ENCODE results near the gene PUM1. TPM values are rescaled to one million over a fixed set of nuclear protein-coding genes. Genes with fewer than 3 reads are reported as not detected.
"Not testable (repeated sequence)": the region's sequence is repeated elsewhere in the genome, so short reads cannot be mapped to it uniquely, and the experiment has no call there.

The PUM1 gene
- total RNA-seq, 1 donor from 2014 or later, result 42.4 TPM

GRCh38 chr1:31062867-31063380, 2.6 kb downstream of the PUM1 start:
- no peak for DNase-seq (ENCODE audit: low read depth)
- H3K4me3 ChIP-seq (ENCODE audit: low read depth, low read length), result peak overlapping the region; percentile 97
- no peak for TF ChIP-seq CTCF (conservative IDR thresholded peaks at IDR 0.05; ENCODE audit: low read depth, low read length)

- not testable (repeated sequence) for DNase-seq (ENCODE audit: low read depth)
These were observed 3.2 kb downstream of the PUM1 start for GRCh38 chr1:31062162-31062866.

GRCh38 chr1:31058012-31058411, 7.5 kb downstream of the PUM1 start:
- H3K4me3 ChIP-seq (ENCODE audit: low read depth, low read length), result no peak overlapping the region
- no peak for DNase-seq (ENCODE audit: low read depth)
- no peak for TF ChIP-seq CTCF (conservative IDR thresholded peaks at IDR 0.05; ENCODE audit: low read depth, low read length)

More at GRCh38 chr1:31062162-31062866, 3.2 kb downstream of the PUM1 start:
- peak overlapping the region; percentile 97 for H3K4me3 ChIP-seq (ENCODE audit: low read depth, low read length)

- no peak for DNase-seq (ENCODE audit: low read depth)
- no peak overlapping the region for H3K4me3 ChIP-seq (ENCODE audit: low read depth, low read length)
- TF ChIP-seq CTCF (conservative IDR thresholded peaks at IDR 0.05; ENCODE audit: low read depth, low read length), result no peak
These were observed 9.6 kb downstream of the PUM1 start for GRCh38 chr1:31055953-31056352.

- no peak for DNase-seq (ENCODE audit: low read depth)
These were observed 10.0 kb downstream of the PUM1 start for GRCh38 chr1:31055501-31055900.

GRCh38 chr1:31054958-31055481, 10.5 kb downstream of the PUM1 start:
- no peak for TF ChIP-seq CTCF (conservative IDR thresholded peaks at IDR 0.05; ENCODE audit: low read depth, low read length)
- no peak for DNase-seq (ENCODE audit: low read depth)
- H3K4me3 ChIP-seq (ENCODE audit: low read depth, low read length), result no peak overlapping the region

More at GRCh38 chr1:31055501-31055900, 10.0 kb downstream of the PUM1 start:
- no peak overlapping the region for H3K4me3 ChIP-seq (ENCODE audit: low read depth, low read length)
- no peak for TF ChIP-seq CTCF (conservative IDR thresholded peaks at IDR 0.05; ENCODE audit: low read depth, low read length)

- DNase-seq (ENCODE audit: low read depth), result no peak
- no peak overlapping the region for H3K4me3 ChIP-seq (ENCODE audit: low read depth, low read length)
- no peak for TF ChIP-seq CTCF (conservative IDR thresholded peaks at IDR 0.05; ENCODE audit: low read depth, low read length)
These were observed 11.2 kb downstream of the PUM1 start for GRCh38 chr1:31054349-31054748.

- H3K4me3 ChIP-seq (ENCODE audit: low read depth, low read length); DNase-seq (ENCODE audit: low read depth): not testable (repeated sequence)
These were observed 12.9 kb downstream of the PUM1 start for GRCh38 chr1:31052613-31053012.
